GM21526 (cell line): ENCODE results near the gene TAS1R1.

Experiments used
- ATAC-seq: cut with Tn5 transposase; IDR thresholded peaks from one replicate; pipeline ENCODE4 v1.9.1; 2021; ENCODE audit warnings: moderate library complexity; ENCODE audit not compliant: unreplicated experiment, low FRiP score

TAS1R1 gene

GRCh38 chr1:6601923-6602668 lies 47.0 kb downstream of the TAS1R1 start:
- no peak for ATAC-seq

- peak; percentile 40 for ATAC-seq
These were observed 47.6 kb downstream of the TAS1R1 start, which contains the start of gene KLHL21 for GRCh38 chr1:6602669-6603237. Gene KLHL21 (minus strand): TSS chr1:6602869. CDS start chr1:6602817, 52 bp downstream.

DNA sequence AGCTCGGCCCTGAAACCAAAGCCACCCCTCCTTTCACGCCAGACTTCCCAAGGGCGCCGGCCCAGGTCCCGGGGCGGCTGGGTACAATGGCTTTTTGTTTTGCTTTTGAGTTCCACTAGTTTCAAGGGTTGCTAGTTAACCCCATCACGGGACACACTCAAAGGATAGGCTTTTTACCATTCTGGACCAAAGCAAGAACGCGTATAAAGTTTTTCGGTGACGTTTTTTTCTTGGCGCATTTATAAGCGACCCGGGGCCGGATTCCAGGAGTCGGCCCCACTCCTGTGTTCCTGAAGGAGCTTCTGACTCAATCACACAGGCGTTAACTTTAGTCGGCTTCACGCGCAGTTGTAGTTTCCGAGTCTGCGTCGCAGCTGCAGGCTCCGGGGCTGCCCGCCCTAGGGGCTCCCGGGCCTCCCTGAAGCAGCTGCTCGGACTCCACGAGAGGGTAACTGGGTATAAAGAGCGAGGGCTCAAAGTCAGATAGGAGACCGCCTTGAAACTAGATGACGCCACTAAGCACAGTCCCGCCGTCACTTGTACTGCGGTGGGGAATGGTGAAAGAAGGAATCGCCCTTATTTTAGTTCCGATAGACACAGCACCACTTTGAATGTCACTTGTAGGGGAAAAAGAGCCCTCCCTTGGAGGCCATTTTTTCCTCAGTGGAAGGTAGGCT lies 48.3 kb downstream of the TAS1R1 start:
- ATAC-seq: peak; percentile 27

DNA sequence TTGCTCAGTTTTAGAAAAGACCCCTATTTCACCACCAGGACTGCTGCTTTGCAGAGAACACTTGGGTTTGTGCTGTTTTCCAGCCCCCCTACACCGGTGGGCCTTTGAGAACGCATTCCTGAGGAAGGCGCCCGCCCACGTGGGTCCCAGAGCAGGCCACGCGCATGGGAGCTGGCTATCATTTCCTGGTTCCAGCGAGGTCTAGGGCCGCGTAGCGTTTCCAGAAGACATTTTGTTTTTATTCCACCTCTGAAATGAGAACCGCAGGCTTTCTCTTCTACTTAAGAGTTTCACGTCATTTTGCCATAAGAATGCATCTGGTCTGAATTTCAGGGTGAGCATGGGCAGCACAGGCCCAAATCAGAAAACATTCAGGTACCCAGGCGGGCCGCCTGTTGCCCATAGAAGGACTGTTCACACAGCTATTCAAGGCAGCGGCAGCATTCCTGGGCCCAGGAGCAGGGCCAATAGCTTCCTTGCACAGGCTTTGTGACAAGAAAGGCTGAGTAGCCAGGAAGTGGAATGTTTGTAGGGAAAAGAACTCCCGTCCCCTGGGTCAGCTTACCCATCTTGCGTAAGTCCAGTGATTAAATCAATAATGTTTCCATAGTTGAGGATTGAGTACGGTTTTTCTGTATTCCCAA lies 48.9 kb downstream of the TAS1R1 start:
- ATAC-seq: no peak

- peak; percentile 25 for ATAC-seq
These were observed 57.7 kb downstream of the TAS1R1 start for GRCh38 chr1:6612641-6613360.

DNA sequence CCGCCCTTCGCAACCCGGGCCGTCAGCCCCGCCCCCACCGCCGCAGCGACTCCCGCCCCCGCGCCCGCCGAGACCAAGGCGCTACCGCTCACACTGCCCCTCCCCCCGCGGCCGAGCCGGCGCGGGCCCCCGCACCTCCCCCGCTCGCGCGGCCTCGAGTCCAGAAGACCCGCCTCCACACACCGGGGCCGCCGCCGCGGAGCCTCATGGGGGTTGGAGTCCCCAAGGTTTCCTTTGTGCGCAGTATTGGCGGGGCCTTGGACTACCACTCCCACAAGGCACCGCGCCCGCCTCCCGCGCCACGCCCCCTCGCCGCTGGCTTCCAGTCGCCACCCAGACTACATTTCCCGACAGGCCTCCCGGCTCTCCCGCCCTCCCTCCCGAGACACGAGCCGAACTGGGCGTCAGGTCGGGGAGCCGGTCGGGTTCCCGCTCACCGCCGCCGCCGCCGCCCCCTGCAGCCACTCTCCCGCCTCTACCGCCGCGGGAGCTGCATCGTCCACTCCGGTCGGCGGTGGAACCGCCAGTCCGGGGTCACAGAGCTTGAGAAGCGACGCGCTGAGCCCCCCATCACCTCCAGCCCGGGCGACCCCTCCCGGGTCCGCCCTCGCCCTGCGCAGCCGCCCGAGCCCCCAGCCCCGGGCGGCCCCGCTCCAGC lies 58.4 kb downstream of the TAS1R1 start, which contains the start of gene PHF13:
Gene PHF13, plus strand, starts transcription at position 371 of the 658 bp plus-strand sequence. CDS start 336 bp downstream, outside the sequence.
- peak; percentile 84 for ATAC-seq

- ATAC-seq: no peak
These were observed 59.2 kb downstream of the TAS1R1 start for GRCh38 chr1:6614019-6614928.

DNA sequence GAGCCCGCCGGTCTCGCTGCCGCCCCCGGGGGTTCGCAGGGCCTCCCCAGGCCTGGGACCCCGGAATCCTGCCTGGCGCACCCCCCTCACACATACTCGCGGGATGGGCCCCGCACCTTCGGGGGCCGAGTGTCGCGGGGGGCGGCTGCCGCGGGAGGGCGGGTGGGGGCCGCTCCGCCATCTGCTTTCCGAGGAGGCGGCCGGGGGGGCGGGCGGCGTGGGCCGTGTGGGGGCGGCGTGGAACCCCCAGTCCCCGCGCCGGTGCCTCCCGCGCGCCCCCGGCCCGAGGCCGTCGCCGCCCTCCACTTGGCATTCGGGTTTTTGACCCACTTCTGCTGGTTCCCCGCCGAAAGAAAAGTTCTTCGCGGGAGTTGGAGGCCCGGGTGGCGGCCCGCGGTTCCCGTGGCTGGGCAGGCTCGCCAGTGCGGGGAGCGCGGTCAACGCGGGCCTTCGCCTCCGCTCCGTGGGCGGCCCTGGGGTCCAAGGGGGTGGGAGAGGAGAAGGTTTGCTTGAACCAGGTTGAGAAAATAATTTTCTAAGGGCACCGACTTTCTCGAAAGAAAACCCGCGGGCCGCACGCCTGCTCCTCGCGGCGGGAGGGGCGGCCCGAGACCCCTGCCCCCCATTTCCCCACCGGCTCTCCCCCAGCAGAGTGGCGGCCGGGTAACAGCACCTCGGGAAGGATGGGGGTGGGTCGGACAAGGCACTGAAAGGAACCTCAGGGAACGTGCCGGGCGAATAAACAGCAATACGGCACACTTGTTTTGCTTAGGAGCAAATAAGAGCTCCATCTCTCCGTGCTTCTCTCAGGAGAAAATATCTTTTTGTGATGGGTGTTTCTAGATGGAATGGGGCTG lies 60.0 kb downstream of the TAS1R1 start:
- no peak for ATAC-seq

GRCh38 chr1:6619045-6619444 lies 63.9 kb downstream of the TAS1R1 start:
- ATAC-seq: no peak

DNA sequence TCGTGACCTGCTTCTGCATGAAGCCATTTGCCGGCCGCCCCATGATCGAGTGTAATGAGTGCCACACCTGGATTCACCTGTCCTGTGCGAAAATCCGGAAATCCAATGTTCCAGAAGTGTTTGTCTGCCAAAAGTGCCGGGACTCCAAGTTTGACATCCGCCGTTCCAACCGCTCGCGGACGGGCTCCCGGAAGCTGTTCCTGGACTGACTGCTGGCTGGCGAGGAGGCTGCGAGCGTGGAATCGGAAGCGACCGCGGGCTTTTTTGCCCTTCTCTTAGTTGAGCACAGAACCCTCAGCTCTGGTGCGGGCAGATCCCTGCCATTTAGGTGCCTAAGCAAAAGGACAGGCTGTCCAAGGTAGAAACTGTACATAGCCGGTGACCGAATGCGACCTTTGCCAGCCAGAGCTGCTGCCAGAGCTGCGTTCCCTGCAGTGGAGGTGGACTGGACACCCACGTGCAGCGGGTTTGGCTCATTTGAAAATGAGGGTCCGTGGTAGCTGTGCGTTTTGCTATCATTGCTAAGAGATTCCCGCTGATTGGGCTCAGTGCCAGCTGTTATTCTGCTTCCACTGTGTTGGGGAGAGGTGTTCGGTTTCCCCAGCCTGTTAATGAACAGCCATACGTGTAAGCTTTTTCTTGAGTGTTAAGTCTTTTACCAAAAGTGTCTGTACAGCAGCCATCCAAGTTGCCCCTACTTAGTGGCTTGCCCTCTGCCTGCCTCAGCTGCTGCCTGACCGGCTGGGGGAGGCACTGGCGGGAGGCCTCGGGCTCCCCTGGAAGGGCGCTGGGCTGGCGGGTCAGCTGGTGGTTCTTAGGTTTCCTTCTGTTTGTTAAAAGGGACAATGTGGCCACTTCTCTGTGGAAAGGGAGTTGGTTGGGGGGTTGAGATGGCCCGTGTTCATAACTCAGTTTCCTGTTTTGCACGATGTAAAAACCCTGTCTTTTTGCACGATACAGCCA lies 66.6 kb downstream of the TAS1R1 start:
- no peak for ATAC-seq

- ATAC-seq: no peak
These were observed 67.5 kb downstream of the TAS1R1 start for GRCh38 chr1:6622396-6623152.

- ATAC-seq: no peak
These were observed 68.3 kb downstream of the TAS1R1 start for GRCh38 chr1:6623269-6623965.

GRCh38 chr1:6624710-6625583 lies 69.8 kb downstream of the TAS1R1 start, which contains the start of gene THAP3:
Gene THAP3 (plus strand): TSS chr1:6624868. CDS start chr1:6625219, 351 bp downstream.
- peak; percentile 63 for ATAC-seq

DNA sequence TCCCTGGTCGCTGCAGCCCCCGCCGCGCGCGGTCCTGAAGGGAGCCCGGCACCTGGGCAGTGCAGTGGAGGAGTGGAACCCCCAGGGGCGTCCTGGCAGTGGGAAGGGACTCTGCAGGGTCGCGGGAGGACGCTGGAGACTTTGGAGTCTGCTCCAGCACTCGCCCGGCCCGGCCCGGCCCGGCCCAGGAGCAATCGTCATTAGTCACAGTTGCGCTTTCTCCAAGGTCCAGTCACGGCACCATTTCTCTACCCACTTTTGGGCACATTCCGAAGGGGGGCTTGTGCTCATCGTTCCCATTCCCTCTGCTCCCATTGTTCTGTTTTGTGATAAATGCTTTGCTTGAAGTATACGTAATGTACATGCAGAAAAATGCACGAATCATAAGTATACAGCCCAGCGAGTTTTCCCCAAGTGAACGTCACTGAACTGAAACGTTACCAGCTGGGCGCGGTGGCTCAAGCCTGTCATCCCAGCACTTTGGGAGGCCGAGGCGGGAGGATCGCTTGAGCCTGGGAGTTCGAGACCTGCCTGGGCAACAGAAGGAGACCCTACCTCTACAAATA lies 70.6 kb downstream of the TAS1R1 start:
- ATAC-seq: no peak
